Erythroblast (primary cell): ENCODE results near the gene RHEX.

Source experiments
- GATA1 ChIP-seq: IDR thresholded peaks from 2 replicates; pipeline ENCODE4 v1.6.1; 2011; ENCODE audit warnings: low read depth, mild to moderate bottlenecking, control low read depth, low read length, moderate library complexity
- POLR2A ChIP-seq: IDR thresholded peaks from 2 replicates; pipeline ENCODE4 v1.6.1; 2011; ENCODE audit warnings: mild to moderate bottlenecking, low read length

DNA sequence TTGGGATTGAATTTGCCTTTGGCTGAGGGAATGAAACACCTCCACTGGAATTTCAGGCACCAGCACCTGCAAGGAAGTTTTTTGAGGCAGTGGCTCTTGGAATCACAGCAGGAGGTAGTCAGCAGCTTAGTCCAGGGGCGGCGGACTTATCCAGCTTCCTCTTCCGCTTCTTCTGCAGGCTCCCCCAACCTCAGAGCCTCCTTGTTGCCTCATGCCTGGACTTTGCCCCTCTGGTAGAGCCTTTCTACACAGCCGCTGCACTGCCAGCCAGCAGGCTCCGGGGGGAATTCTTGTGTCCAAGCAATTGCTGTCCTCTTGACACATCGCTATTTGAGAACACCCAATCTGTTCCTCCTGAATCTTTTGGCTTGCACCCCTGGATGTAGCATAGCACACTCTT is 4.4 kb upstream of the RHEX start:
- TF ChIP-seq POLR2A, result no peak
- no peak for TF ChIP-seq GATA1
